ENCODE measurements around the gene MSI2. TPM values are rescaled to one million over a fixed set of nuclear protein-coding genes. Genes with fewer than 3 reads are reported as not detected.
"Not testable (repeated sequence)": the region's sequence is repeated elsewhere in the genome, so short reads cannot be mapped to it uniquely, and the experiment has no call there.

The MSI2 gene
- total RNA-seq, 3 donors from 2014 or later: 13.4 to 89.1 (median 71.1) TPM

GRCh38 chr17:57213180-57213825 lies 43.0 kb upstream of the MSI2 start:
- Histone ChIP-seq H3K36me3 (no peaks in the 10 kb centered on the region), H3K4me3 (no peak overlapping the region), H3K9me3 (no peaks in the 10 kb centered on the region), H3K4me1 (no peaks in the 10 kb centered on the region), H3K27ac (peak overlapping the region; percentile 14 to 56), H3K27me3 (no peaks in the 10 kb centered on the region)
- intact Hi-C loops (cut with DNase I; ENCODE audit: low total_unique reads): loop anchor here (5.0 kb wide), 1 partner anchor 1164 kb away; no protein-coding TSS in a partner anchor
- no peak for DNase-seq (ENCODE audit: low spot score in 2 of 2)
- no peak for TF ChIP-seq CTCF (IDR thresholded peaks at IDR 0.05)
- no peak for TF ChIP-seq POLR2AphosphoS5 (IDR thresholded peaks at IDR 0.05)
- no peak for TF ChIP-seq POLR2A (IDR thresholded peaks at IDR 0.05)

- H3K36me3 ChIP-seq: no peaks in the 10 kb centered on the region
- H3K27me3 ChIP-seq: no peaks in the 10 kb centered on the region
- DNase-seq (ENCODE audit: low spot score in 2 of 2): peak; percentile 55 to 65
- no peaks in the 10 kb centered on the region for H3K4me1 ChIP-seq
- peak overlapping the region in 2 of 3 donors; percentile 14 to 37 for H3K4me3 ChIP-seq
- intact Hi-C loops (cut with DNase I; ENCODE audit: low total_unique reads): no loop called here
- no peaks in the 10 kb centered on the region for H3K9me3 ChIP-seq
- H3K27ac ChIP-seq: peak overlapping the region; percentile 59 to 64
- TF ChIP-seq CTCF (IDR thresholded peaks at IDR 0.05): no peak
- TF ChIP-seq POLR2AphosphoS5 (IDR thresholded peaks at IDR 0.05): peak in 1 of 3 donors; percentile 18
Observed at GRCh38 chr17:57215317-57215716, 41.0 kb upstream of the MSI2 start.

GRCh38 chr17:57221366-57222350 lies 34.7 kb upstream of the MSI2 start:
- Histone ChIP-seq H3K9me3 (peaks cover 0 to 6% of the 10 kb centered on the region in 2 donors), H3K4me3 (no peak overlapping the region), H3K4me1 (no peaks in the 10 kb centered on the region), H3K27ac (no peak overlapping the region), H3K36me3 (no peaks in the 10 kb centered on the region), H3K27me3 (no peaks in the 10 kb centered on the region)
- intact Hi-C loops (cut with DNase I; ENCODE audit: low total_unique reads): no loop called here
- TF ChIP-seq POLR2AphosphoS5 (IDR thresholded peaks at IDR 0.05) (no peak), POLR2A (IDR thresholded peaks at IDR 0.05) (no peak), CTCF (IDR thresholded peaks at IDR 0.05) (no peak)
- DNase-seq (ENCODE audit: low spot score in 2 of 2): no peak

- H3K4me3 ChIP-seq; DNase-seq (ENCODE audit: low spot score in 2 of 2); H3K27ac ChIP-seq; intact Hi-C loops (cut with DNase I; ENCODE audit: low total_unique reads); H3K36me3 ChIP-seq; H3K4me1 ChIP-seq; H3K9me3 ChIP-seq; H3K27me3 ChIP-seq: not testable (repeated sequence)
Observed at GRCh38 chr17:57222422-57222821, 33.9 kb upstream of the MSI2 start.

GRCh38 chr17:57225127-57225526 lies 31.2 kb upstream of the MSI2 start:
- no peak for TF ChIP-seq POLR2A (IDR thresholded peaks at IDR 0.05)
- no peak for TF ChIP-seq CTCF (IDR thresholded peaks at IDR 0.05)
- no peak for TF ChIP-seq POLR2AphosphoS5 (IDR thresholded peaks at IDR 0.05)

More at GRCh38 chr17:57225127-57225526, 31.2 kb upstream of the MSI2 start:
- Histone ChIP-seq H3K4me1 (no peaks in the 10 kb centered on the region), H3K27me3 (no peaks in the 10 kb centered on the region), H3K36me3 (no peaks in the 10 kb centered on the region), H3K9me3 (peaks cover 0 to 6% of the 10 kb centered on the region in 2 donors), H3K4me3 (no peak overlapping the region), H3K27ac (no peak overlapping the region)
- intact Hi-C loops (cut with DNase I; ENCODE audit: low total_unique reads): no loop called here
- no peak for DNase-seq (ENCODE audit: low spot score in 2 of 2)
